Esophagus muscularis mucosa (tissue), 4 donors: ENCODE measurements around the gene NBEA.

Source experiments
- CTCF ChIP-seq, 3 experiments: fragments of 200-600 bp in 2 of 3; fragments of 450-650 bp in 1 of 3; sonication (generic) in 2 of 3; IDR thresholded peaks; one replicate each; pipeline ENCODE4 v1.5.1; 2017 to 2019; ENCODE audit warnings: antibody characterized with exemption in 3 of 3, mild to moderate bottlenecking in 2 of 3, moderate library complexity in 1 of 3
- EP300 ChIP-seq: sonication (generic); formaldehyde crosslinking; IDR thresholded peaks from one replicate; pipeline ENCODE4 v1.6.1; 2017; ENCODE audit warnings: antibody characterized with exemption
- POLR2A ChIP-seq: fragments of 450-650 bp; IDR thresholded peaks from one replicate; pipeline ENCODE4 v1.6.1; 2017; ENCODE audit warnings: antibody characterized with exemption, moderate library complexity, mild to moderate bottlenecking, low read depth
- POLR2AphosphoS5 ChIP-seq, 2 donors: sonication (generic); formaldehyde crosslinking; IDR thresholded peaks; one replicate each; pipeline ENCODE4 v1.6.1; 2017; ENCODE audit warnings: antibody characterized with exemption in 2 of 2

- TF ChIP-seq CTCF (IDR thresholded peaks at IDR 0.05): no peak
- no peak for TF ChIP-seq EP300
- TF ChIP-seq POLR2AphosphoS5 (IDR thresholded peaks at IDR 0.05): no peak
- TF ChIP-seq POLR2A: no peak
These were observed 83.2 kb downstream of the NBEA start for GRCh38 chr13:35025314-35025713.
